GM04504 (cell line): ENCODE results near the gene PPIG.
"Not testable (repeated sequence)": the region's sequence is repeated elsewhere in the genome, so short reads cannot be mapped to it uniquely, and the experiment has no call there.

Experiments used
- DNase-seq: peaks from one replicate; pipeline ENCODE4 v3.0.0-alpha.2; 2012; ENCODE audit warnings: low read depth

Gene PPIG

DNA sequence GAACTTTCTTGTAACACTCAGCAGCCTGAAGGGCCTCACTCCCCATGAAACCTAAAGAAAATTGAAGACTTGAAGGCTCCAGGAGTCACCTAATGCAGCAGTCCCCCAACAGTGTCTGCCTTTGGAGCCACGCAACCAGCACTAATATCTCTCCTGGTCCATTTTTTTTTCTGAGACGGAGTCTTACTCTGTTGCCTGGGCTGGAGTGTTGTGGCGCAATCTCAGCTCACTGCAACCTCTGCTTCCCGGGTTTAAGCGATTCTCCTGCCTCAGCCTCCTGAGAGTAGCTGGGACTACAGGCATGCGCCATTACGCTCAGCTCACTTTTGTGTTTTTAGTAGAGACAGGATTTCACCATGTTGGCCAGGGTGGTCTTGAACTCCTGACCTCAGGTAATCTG is 12.4 kb downstream of the PPIG start:
- not testable (repeated sequence) for DNase-seq

GRCh38 chr2:169598982-169599381 is 14.8 kb downstream of the PPIG start:
- DNase-seq, result no peak

- DNase-seq, result no peak
Observed at GRCh38 chr2:169599568-169599967, 15.4 kb downstream of the PPIG start.

GRCh38 chr2:169609264-169609663 is 25.1 kb downstream of the PPIG start:
- no peak for DNase-seq

DNA sequence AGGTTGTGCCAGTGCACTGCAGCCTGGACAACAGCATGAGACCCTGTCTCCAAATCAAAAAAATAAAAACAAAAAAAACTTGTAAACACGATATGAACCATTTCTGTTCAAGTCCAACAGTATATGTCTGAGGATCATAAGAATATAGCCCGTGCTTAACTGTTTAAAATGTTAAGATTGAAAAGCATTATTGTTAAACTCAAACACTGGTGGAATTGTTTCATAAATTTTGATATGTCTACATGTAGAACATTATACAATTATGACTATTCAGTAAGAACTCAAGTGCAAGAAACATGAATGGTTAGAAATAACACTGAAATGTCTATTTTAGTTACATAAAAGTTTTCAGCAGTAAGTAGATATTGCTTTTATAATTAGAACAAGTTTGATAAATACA is 29.7 kb downstream of the PPIG start:
- no peak for DNase-seq

DNA sequence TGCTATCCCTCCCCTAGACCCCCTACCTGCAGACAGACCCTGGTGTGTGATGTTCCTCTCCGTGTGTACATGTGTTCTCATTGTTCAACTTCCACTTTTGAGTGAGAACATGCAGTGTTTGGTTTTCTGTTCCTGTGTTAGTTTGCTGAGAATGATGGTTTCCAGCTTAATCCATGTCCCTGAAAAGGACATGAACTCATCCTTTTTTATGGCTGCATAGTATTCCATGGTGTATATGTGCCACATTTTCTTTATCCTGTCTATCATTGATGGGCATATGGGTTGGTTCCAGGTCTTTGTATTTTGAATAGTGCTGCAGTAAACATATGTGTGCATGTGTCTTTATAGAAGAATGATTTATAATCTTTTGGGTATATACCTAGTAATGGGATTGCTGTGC is 31.8 kb downstream of the PPIG start:
- not testable (repeated sequence) for DNase-seq

DNA sequence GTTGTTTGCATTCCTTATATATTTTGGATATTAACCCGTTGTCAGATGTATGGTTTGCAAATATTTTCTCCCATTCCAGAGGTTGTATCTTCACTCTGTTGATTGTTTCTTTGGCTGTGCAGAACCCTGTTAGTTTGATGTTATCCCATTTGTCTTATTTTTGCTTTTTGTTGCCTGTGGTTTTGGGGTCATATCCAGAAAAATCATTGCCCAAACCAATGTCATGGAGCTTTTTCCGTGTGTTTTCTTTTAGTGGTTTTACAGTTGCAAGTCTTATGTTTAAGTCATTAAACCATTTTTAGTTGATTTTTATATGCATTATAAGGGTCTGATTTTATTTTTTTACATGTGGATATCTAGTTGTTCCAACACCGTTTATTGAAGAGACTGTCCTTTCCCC is 35.8 kb downstream of the PPIG start:
- no peak for DNase-seq

DNA sequence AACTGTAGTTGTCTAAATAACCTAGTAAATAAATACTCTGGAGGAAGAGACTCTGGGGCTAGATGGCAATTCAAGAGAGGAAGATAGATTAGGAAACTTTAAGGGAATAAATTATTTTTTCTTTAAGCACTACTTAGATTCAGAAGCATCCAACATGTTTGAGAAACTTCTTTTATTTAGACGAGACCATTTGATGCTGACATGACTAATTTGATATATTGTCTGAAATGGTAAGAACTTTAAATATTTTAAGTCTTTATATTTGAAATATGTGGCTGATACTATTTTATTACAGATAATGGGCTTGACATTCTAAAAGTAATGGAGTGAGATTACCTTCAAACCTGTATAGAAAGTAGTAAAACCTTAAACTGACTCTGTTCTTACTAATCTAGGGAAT is 36.4 kb downstream of the PPIG start:
- DNase-seq, result no peak

DNA sequence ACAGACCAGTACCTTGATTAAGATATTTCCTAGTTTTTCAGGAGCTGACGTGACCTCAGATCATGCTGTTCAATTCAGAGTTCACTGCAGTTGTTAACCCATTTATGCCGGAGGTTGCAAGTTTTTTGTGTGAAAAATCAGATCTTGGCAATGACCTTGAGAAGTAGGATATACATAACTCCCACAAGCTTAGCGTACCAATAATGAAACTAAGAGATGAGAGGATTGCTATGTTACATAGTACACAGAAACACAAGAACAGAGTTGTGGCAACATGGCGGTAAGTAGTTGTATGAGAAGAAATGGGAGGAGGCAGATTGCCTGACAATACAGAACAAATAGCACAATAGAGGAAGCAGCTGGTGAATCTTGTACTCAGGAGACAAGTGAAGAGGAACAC is 39.1 kb downstream of the PPIG start:
- DNase-seq, result no peak

DNA sequence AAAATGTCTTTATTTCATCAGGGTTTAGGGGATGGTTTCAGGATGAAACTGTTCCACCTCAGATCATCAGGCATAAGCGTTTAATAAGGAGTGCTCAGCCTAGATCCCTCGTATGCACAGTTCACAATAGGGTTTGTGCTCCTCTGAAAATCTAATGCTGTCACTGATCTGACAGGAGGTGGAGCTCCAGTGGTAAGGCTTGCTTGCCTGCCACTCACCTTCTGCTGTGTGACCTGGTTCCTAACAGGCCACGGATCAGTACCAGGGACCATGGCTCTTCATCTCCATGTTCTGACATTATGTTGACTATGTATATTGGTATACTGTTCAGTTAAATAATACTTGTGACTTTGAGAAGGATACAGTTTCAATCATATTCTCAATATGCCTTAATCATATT is 41.6 kb downstream of the PPIG start:
- no peak for DNase-seq

- DNase-seq, result no peak
Observed at GRCh38 chr2:169636440-169637097, 52.4 kb downstream of the PPIG start.

GRCh38 chr2:169637620-169638019 is 53.5 kb downstream of the PPIG start:
- DNase-seq, result peak; percentile 26

DNA sequence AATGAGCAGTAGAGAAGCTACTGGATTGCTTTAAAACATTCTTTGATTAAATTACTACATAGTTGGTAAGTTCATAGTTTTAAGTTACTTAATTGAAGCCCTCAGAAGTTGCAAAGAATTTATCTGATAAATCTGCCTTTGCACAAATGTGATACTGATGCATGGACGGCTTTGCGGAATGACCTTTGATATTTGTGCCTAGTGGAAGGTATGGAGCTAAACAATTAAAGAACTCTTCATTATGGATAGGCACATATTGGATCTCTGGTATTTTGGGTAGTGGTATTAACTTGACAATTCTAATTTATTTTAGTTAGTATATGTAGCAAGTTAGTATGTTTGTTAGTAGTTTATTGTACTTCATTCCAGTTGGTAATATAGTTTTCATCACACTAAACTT is 56.0 kb downstream of the PPIG start:
- no peak for DNase-seq

GRCh38 chr2:169641464-169641863 is 57.3 kb downstream of the PPIG start:
- DNase-seq, result no peak

GRCh38 chr2:169644173-169644572 is 60.0 kb downstream of the PPIG start:
- DNase-seq, result no peak

GRCh38 chr2:169647496-169647895 is 63.3 kb downstream of the PPIG start:
- DNase-seq, result no peak

GRCh38 chr2:169649278-169649677 is 65.1 kb downstream of the PPIG start:
- no peak for DNase-seq

- DNase-seq, result no peak
Observed at GRCh38 chr2:169653636-169654035, 69.5 kb downstream of the PPIG start.

DNA sequence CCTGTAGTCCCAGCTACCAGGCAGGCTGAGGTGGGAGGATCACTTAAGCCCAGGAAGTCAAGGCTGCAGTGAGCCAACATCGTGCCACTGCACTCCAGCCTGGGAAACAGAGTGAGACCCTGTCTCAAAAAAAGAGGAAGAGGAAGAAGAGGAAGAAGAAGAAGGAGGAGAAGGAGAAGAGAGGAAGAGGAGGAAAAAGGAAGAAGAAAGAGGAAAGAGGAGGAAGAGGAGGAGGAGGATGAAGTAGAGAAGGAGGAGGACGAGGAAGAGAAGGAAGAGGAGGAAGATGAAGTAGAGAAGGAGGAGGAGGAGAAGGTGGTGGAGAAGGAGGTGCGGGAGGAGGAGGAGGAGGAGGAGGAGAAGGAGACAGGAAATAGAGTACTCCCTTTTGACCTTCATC is 72.0 kb downstream of the PPIG start:
- DNase-seq, result no peak

DNA sequence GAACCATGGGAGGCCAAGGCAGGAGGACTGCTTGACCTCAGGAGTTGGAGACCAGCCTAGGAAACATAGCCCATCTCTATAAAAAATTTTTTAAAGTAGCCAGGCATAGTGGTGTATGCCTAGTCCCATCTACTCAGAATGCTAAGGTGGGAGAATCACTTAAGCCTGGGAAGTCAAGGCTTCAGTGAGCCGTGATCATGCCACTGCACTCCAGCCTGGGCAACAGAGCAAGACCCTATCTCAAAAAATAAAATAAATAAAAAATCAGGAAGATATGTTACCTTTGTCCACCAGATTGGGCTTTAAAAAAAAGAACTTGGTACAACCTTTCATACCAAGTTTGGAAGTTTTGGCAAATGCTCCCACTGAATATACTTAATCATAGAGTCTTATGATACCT is 74.7 kb downstream of the PPIG start:
- no peak for DNase-seq

DNA sequence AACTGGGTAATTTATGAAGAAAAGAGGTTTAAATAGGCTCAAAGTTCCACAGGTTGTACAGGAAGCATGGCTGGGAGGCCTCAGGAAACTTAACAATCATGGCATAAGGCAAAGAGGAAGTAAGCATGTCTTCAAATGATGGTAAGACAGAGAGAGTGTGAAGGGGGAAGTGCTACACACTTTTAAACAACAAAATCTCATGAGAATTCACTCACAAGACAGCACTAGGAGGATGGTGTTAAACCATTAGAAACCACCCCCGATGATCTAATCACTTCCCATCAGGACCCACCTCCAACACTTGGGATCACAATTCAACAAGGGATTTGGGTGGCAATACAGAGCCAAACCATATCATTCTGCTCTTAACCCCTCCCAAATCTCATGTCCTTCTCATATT is 75.2 kb downstream of the PPIG start:
- DNase-seq, result no peak

- DNase-seq, result no peak
Observed at GRCh38 chr2:169661265-169661664, 77.1 kb downstream of the PPIG start.

GRCh38 chr2:169662744-169663143 is 78.6 kb downstream of the PPIG start:
- no peak for DNase-seq

GRCh38 chr2:169663247-169663646 is 79.1 kb downstream of the PPIG start:
- DNase-seq, result no peak

- no peak for DNase-seq
Observed at GRCh38 chr2:169664600-169664977, 80.4 kb downstream of the PPIG start.
